IPS-18a (cell line): Measurements from ENCODE around the gene PDE6B.

Source experiments
- H3K27ac ChIP-seq: one replicate; pipeline ENCODE4 v1.5.1; 2013; ENCODE audit warnings: low read length
- H3K27me3 ChIP-seq: one replicate; pipeline ENCODE4 v1.6.1; 2013; ENCODE audit warnings: mild to moderate bottlenecking, low read length; ENCODE audit not compliant: control insufficient read depth, insufficient read depth
- H3K36me3 ChIP-seq: one replicate; pipeline ENCODE4 v1.6.1; 2013; ENCODE audit warnings: low read depth, low read length; ENCODE audit not compliant: control insufficient read depth
- H3K4me1 ChIP-seq: one replicate; pipeline ENCODE4 v1.6.1; 2013; ENCODE audit warnings: low read depth, low read length; ENCODE audit not compliant: control insufficient read depth
- H3K4me3 ChIP-seq: one replicate; pipeline ENCODE4 v1.5.1; 2013; ENCODE audit warnings: low read length
- H3K9ac ChIP-seq: one replicate; pipeline ENCODE4 v1.6.1; 2013; ENCODE audit warnings: mild to moderate bottlenecking, low read length, moderate library complexity
- H3K9me3 ChIP-seq: one replicate; pipeline ENCODE4 v1.6.1; 2013; ENCODE audit warnings: low read depth, low read length; ENCODE audit not compliant: control insufficient read depth

PDE6B gene

DNA sequence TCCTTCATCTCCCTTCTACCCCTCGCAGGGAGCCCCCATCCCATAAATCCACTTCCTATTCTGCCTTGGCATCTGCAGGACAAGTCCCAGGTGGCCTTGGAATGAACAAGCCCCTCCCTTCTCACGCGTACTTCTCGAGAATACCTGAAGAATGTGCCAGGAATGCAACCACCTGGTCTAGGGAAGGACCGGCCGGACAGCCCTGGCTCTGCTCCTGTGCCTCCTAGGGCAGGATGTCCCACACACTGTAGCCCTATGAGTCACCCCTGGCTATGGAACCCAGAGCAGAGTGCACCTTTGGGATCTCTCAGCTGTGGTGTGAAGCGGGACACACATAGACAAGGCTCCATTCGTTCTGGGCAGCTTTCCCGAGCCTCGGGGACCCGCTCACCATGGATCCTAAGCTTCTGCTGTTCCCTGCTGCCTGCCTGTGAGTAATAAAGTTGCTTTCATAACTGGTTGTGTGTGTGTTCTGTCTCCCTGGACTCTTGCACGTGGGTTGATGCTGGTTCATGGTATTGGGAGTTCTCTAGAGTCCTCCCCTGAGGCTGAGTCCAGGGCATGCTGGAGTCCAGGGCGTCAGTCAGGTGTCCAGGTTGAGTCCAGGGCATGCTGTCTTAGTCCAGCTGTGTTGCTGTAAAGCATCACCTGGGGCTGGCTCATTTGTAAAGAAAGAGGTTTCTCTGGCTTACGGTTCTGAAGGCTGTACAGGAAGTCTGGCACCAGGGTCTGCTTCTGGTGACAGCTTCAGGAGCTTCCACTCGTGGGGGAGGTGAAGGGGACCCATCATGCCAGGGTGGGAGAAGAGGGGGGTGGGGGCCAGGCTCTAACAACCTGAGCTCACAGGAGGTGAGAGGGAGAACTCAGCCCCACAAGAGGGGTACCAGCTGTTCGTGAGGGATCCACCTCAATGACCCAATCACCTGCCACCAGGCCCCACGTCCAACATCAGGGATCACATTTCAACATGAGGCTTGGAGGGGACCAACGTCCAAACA, 7.4 kb upstream of the PDE6B start:
- Histone ChIP-seq H3K9ac (no peak overlapping the region), H3K9me3 (no peaks in the 10 kb centered on the region), H3K4me1 (no peaks in the 10 kb centered on the region), H3K4me3 (no peak overlapping the region), H3K27me3 (no peaks in the 10 kb centered on the region), H3K27ac (no peak overlapping the region), H3K36me3 (no peaks in the 10 kb centered on the region)

DNA sequence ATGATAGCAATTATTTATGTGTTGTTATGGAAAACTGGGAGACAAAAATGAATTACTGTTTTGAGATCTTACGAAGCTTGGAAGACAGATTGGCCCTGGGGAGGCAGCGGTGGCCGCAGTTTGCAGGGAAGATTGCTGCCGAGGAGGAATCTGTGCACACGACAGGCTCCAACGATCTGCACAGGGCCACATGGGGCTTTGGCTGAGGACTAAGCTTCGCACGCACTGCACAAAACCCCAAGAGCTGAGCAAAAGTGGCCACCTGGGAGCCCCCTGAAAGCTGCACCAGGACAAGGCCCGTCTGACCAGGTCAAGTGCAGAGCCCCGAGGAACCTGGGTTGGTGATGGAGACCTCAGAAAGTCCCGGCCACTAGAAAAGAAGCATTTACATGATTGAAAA, 5.2 kb upstream of the PDE6B start:
- H3K4me3 ChIP-seq, result no peak overlapping the region
- H3K27me3 ChIP-seq, result no peaks in the 10 kb centered on the region
- H3K4me1 ChIP-seq, result peaks cover 6% of the 10 kb centered on the region
- H3K36me3 ChIP-seq, result no peaks in the 10 kb centered on the region
- no peak overlapping the region for H3K27ac ChIP-seq
- H3K9me3 ChIP-seq, result no peaks in the 10 kb centered on the region
- no peak overlapping the region for H3K9ac ChIP-seq

DNA sequence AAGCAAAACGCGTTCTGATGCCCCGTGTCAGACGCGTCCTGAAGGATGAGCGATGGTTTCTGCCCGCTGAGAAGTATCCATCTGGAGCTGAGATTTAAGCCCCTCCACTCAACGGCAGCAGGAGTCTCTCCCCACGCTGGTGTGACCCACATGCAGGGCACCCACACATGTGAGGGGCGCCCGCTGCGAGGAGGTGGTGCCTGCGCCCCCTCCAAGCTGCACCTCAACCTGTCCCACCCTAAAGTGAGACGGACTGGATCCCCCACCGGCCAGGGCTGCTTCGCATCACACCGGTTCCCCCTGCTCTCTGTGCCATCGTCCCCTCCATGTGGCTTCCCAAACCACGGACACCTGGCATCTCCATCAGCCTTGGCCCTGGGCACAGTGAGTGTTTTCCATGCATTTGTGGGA, 4.5 kb upstream of the PDE6B start:
- no peaks in the 10 kb centered on the region for H3K36me3 ChIP-seq
- H3K4me3 ChIP-seq, result no peak overlapping the region
- H3K9ac ChIP-seq, result no peak overlapping the region
- H3K27ac ChIP-seq, result no peak overlapping the region
- peaks cover 12% of the 10 kb centered on the region for H3K4me1 ChIP-seq
- no peaks in the 10 kb centered on the region for H3K9me3 ChIP-seq
- no peaks in the 10 kb centered on the region for H3K27me3 ChIP-seq

DNA sequence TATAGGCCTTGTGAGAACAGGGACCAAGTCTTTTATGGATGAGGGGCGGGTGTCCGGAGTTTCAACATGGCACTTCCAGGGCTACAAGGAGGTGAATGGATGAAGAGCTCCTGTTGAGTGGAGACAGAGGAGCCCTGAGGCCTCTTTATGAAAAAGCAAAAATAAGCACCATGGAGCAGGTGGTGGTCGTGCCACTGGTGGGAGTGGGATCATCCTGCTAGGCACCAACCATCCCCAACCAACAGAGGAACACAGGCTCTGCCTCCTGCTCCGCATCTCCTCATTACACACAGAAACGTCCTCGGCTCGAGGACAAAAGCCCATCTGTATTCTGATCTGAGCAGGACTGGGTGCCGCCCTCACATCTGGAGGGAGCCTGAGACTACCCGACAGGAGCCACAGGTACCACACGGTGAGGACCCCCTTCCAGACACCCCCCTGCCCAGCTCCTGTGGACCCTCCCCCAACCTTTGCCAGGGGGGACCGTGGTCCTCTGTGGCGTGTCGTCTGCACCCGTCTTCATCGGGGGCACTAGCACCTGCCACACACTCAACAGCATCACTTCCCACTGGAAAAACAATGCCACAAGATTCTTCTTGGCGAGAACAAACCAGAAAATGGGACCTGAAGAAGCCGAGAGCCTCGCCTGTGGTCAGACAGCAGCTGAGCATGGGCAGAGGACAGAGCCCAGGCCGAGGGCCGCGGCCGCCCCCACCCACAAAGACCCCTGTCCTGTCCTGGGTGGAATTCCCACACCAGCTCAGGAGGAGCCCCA, 3.9 kb upstream of the PDE6B start:
- peaks cover 12% of the 10 kb centered on the region for H3K4me1 ChIP-seq
- H3K36me3 ChIP-seq, result no peaks in the 10 kb centered on the region
- no peaks in the 10 kb centered on the region for H3K27me3 ChIP-seq
- H3K27ac ChIP-seq, result no peak overlapping the region
- no peak overlapping the region for H3K9ac ChIP-seq
- no peaks in the 10 kb centered on the region for H3K9me3 ChIP-seq
- H3K4me3 ChIP-seq, result no peak overlapping the region

DNA sequence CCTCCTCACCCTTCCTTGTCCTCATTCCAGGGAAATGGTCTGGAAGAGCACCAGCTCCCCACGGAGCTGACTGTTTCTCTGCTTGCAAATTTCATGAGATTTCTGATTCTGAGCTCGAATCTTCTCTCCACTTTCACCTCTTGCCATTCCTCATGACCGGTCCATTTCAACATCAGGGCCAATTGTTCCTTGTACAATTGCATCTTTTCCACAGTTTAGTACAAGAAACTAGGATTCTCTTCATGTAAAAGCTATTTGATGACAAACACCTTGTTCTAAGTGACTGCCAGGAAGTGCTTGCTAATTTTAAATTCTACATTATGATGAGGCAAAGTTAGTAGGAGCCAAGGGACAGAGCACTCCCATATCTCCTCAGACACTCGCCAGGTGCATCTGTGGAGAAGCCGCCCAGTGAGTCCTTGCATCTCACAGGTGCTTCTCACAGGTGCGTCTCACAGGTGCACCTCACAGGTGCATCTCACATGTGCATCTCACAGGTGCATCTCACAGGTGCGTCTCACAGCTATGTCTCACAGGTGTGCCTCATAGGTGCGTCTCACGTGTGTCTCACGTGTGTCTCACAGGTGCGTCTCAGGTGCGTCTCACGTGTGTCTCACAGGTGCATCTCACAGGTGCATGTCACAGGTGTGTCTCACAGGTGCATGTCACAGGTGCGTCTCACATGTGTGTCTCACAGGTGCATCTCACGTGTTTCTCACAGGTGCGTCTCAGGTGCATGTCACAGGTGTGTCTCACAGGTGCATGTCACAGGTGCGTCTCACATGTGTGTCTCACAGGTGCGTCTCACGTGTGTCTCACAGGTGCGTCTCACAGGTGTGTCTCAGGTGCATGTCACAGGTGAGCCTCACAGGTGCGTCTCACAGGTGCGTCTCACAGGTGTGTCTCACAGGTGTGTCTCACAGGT, 3.0 kb upstream of the PDE6B start:
- H3K9me3 ChIP-seq, result no peaks in the 10 kb centered on the region
- H3K27ac ChIP-seq, result no peak overlapping the region
- H3K27me3 ChIP-seq, result no peaks in the 10 kb centered on the region
- no peak overlapping the region for H3K4me3 ChIP-seq
- peaks cover 12% of the 10 kb centered on the region for H3K4me1 ChIP-seq
- H3K36me3 ChIP-seq, result no peaks in the 10 kb centered on the region
- H3K9ac ChIP-seq, result no peak overlapping the region

DNA sequence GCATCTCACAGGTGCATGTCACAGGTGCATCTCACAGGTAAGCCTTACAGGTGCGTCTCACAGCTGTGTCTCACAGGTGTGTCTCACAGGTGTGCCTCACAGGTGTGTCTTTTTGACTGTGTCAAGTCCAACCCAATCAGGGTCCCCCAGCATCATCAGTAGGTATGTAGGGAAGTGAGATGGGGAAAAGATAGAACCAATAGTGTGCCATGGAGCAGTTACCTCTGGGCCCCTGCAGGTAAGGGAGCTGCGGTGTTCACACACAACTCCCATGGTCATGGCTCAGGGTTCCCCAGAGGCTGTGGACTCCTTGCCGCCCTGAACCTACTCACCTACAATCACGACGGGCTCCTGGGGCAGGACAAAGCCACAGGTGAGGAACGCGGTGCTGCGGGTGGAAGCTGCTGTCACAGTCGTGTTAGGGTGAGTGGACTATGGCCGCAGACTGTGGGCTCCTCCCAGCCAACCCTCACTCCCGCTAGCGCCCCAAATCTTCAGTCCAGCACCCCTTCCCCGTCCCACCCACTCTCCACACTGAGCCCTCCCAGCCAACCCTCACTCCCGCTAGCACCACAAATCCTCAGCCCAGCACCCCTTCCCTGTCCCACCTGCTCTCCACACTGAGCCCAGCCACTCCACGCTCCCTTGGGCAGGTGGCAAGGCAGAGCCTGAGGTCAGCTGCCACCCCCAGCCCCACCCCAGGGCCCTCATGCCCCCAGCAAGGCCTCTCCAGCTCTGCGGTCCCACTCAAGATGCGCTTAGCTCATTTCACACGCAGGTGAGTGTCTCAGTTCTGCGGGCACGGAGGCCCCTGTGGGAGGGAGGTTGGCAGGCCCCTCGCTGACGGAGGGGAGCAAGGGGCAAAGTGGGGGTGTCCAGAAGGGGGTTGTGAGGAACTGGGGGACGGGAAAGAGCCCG, 2.1 kb upstream of the PDE6B start:
- no peaks in the 10 kb centered on the region for H3K36me3 ChIP-seq
- H3K27ac ChIP-seq, result no peak overlapping the region
- no peak overlapping the region for H3K9ac ChIP-seq
- H3K27me3 ChIP-seq, result no peaks in the 10 kb centered on the region
- H3K4me1 ChIP-seq, result peaks cover 12% of the 10 kb centered on the region
- H3K9me3 ChIP-seq, result no peaks in the 10 kb centered on the region
- H3K4me3 ChIP-seq, result no peak overlapping the region

DNA sequence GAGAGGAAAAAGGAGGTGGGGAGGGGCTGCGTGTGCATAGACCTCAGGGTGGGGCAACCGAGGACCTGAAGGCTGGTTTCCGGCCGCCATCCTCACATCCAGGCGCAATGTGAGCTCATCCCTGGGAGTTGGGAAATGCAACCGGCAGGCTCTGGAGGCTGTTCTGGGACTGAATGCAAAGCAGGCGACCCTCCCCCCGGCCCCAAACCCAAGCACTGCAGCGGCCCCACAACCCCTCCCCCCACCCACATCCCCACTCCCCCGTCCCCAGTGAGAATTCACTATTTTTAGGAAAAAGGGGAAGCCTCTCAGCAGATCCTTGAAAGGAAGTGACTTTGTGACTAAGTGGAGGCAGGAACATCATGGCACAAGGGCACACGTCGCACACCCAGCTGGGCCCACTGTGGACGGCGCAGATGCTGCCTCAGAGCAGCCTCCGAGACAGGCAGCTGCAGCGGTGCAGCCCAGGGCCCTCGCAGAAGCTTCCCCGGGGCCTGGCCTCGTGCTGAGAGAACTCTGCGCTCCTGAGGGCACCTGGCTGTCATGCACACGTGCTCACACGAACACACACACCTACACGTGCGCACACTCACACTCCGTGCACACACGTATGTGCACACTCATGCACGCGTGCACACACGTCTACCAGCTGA, 1.3 kb upstream of the PDE6B start:
- H3K9me3 ChIP-seq, result no peaks in the 10 kb centered on the region
- no peak overlapping the region for H3K4me3 ChIP-seq
- H3K9ac ChIP-seq, result no peak overlapping the region
- H3K4me1 ChIP-seq, result peaks cover 12% of the 10 kb centered on the region
- H3K27me3 ChIP-seq, result no peaks in the 10 kb centered on the region
- H3K27ac ChIP-seq, result no peak overlapping the region
- no peaks in the 10 kb centered on the region for H3K36me3 ChIP-seq

DNA sequence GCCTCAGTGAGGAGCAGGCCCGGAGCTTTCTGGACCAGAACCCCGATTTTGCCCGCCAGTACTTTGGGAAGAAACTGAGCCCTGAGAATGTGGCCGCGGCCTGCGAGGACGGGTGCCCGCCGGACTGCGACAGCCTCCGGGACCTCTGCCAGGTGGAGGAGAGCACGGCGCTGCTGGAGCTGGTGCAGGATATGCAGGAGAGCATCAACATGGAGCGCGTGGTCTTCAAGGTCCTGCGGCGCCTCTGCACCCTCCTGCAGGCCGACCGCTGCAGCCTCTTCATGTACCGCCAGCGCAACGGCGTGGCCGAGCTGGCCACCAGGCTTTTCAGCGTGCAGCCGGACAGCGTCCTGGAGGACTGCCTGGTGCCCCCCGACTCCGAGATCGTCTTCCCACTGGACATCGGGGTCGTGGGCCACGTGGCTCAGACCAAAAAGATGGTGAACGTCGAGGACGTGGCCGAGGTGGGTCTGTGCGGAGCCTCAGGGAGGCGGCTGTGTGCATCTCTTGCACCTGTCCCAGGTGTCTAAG, 323 bp downstream of the PDE6B start:
- H3K36me3 ChIP-seq, result no peaks in the 10 kb centered on the region
- H3K9me3 ChIP-seq, result no peaks in the 10 kb centered on the region
- no peak overlapping the region for H3K9ac ChIP-seq
- peaks cover 12% of the 10 kb centered on the region for H3K4me1 ChIP-seq
- no peak overlapping the region for H3K4me3 ChIP-seq
- H3K27ac ChIP-seq, result no peak overlapping the region
- no peaks in the 10 kb centered on the region for H3K27me3 ChIP-seq

DNA sequence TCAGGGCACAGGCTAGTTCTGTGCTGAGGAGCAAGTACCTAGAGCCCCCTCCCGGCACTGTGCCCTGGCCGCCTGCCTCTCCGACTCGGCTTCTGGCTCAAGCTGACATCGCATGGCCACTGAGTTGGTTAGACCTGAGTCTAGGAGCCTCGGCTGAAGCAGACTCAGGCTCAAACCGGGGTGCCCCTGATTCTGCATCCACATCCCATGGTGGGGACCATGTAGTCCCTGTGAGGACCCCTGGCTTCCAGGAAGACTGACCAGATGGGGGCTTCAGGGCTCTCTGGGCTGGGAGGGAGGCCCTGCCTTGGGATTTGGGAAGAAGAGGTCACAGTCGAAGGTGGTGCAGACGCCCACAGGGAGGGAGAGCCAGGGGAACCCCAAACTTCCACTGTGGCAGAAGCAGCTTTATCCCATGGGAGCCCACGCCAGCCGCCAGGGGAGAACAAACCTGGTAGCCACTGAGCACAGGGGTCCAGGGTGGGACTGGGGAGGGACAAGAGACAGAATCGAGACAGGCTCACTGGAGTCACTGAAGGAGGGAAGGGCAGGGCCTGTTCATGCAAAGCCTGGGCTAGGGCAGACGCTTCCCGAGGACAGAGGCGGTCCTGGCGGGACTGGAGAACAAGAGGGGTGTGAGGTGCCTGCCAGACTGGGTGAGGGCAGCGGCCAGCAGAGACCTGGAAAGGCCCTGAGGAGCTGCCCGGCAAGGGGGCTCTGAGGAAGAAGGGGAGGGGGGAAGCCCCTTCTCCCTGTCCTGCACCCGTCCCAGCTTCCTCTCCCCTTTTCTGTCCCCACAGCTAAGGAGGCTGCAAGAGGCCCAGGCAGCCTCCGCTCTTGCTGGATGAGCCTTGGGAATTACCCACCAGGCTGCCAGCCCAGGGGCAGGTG, 1.1 kb downstream of the PDE6B start:
- Histone ChIP-seq H3K4me3 (no peak overlapping the region), H3K9me3 (no peaks in the 10 kb centered on the region), H3K36me3 (no peaks in the 10 kb centered on the region), H3K27me3 (no peaks in the 10 kb centered on the region), H3K4me1 (peaks cover 12% of the 10 kb centered on the region), H3K27ac (no peak overlapping the region), H3K9ac (no peak overlapping the region)
